ENCODE data around the gene SLC6A17.

Gene SLC6A17

DNA sequence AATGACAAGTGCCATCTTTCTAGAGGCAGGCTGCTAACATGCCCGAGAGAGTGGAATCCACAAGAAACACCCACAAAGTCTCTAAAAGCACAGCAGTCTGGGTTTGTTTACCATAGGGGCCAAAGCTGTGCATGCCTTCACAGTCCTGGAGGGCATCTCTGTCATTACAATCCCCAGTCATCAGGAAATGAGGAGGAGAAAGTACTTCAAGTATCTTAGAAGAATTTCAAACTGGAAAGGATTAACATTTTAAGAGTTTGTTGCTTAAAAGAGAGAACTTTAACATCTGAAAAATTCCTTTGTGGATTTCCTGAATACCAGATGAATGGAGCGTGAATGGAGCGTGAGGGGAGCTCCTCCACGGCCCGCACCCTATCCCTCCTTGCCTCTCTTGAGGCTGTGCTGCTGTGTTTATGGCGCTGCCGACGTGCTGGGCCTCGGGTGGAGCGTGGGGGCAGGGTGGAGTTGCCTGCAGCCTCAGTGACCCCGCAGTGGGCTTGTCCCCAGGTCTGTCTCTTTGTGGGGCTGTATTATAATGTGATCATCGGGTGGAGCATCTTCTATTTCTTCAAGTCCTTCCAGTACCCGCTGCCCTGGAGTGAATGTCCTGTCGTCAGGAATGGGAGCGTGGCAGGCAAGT lies 23.3 kb downstream of the SLC6A17 start:
- no peak for TF ChIP-seq Cebpa-rat (IDR thresholded peaks at IDR 0.05)

DNA sequence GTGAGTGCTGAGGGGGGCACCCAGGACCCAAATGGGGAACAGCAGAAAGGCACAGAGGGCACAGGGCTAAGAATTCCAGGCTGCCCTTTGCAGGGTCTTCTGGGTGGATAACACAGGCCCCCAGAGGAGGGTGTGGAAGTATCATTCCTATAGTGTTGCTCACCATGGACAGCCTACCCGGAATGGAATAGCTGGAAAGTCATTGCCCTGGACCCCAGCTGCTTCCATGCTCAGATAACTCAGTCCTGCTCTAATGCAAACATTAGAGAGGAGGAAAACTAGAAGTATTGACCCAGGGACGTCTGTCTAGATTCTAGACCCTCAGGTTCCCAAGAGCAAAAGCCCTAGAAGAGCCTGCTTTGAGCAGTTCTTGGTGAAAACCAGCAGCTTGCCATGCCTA lies 24.7 kb downstream of the SLC6A17 start:
- Histone ChIP-seq H3K9me3 (replicated peaks in 1 of 11) (no peaks in the 10 kb centered on the region), H3K4me2 (no peak overlapping the region), H3K9ac (no peak overlapping the region), H3K27ac (no peak overlapping the region), H3K27me3 (no peaks in the 10 kb centered on the region), H3K4me3 (no peak overlapping the region), H3K4me1 (peaks cover 0 to 13% (median 6%) of the 10 kb centered on the region in 10 experiments; a peak in 6 of 20 replicates), H4K20me1 (0 out of 22 replicates have a peak, but pooled peaks cover 0 to 11% (median 0%) of the 10 kb centered on the region in 11 experiments), H3K36me3 (no peaks in the 10 kb centered on the region)
- no peak for TF ChIP-seq Cebpa-rat (IDR thresholded peaks at IDR 0.05)

More for the DNA sequence above, 23.3 kb downstream of the SLC6A17 start:
- Histone ChIP-seq H3K27ac (no peak overlapping the region), H3K4me2 (no peak overlapping the region), H3K36me3 (no peaks in the 10 kb centered on the region), H3K27me3 (no peaks in the 10 kb centered on the region), H3K9me3 (replicated peaks in 1 of 11) (no peaks in the 10 kb centered on the region), H3K4me1 (peaks cover 0 to 13% (median 6%) of the 10 kb centered on the region in 10 experiments; a peak in 6 of 20 replicates), H3K9ac (no peak overlapping the region), H3K4me3 (no peak overlapping the region), H4K20me1 (0 out of 22 replicates have a peak, but pooled peaks cover 0 to 11% (median 0%) of the 10 kb centered on the region in 11 experiments)

- Histone ChIP-seq H3K4me3 (no peak overlapping the region), H3K36me3 (no peaks in the 10 kb centered on the region), H4K20me1 (0 out of 22 replicates have a peak, but pooled peaks cover 0 to 11% (median 0%) of the 10 kb centered on the region in 11 experiments), H3K4me1 (peaks cover 0 to 11% (median 6%) of the 10 kb centered on the region in 10 experiments; a peak in 6 of 20 replicates), H3K9ac (no peak overlapping the region), H3K4me2 (peak overlapping the region in 4 of 11 experiments; percentile 9 to 20 (median 14); a peak in 2 of 22 replicates), H3K27me3 (no peaks in the 10 kb centered on the region), H3K9me3 (replicated peaks in 1 of 11) (no peaks in the 10 kb centered on the region), H3K27ac (no peak overlapping the region)
- TF ChIP-seq Cebpa-rat (IDR thresholded peaks at IDR 0.05): no peak
Measured at GRCh38 chr1:110176299-110176956, 26.1 kb downstream of the SLC6A17 start.

DNA sequence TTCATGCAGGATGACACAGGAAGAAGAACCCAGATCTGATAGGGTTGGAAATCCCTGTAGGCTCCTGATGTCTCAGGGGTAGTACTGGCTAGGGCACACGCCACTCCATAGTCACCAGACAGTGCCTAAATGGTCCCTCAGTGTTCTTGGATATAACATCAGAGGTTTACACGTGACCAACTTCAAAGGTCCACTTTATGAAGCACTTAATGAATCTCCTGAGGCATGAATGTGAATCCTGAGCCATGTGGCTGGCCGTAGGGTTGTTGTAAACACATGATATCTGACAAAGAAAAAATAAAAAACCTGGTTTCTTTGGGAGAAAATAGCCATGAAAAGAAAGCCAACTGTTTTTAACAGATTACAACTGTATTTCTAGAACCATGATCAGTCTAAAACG lies 27.5 kb downstream of the SLC6A17 start:
- Histone ChIP-seq H3K4me1 (peaks cover 0 to 11% (median 5%) of the 10 kb centered on the region in 10 experiments; a peak in 5 of 20 replicates), H4K20me1 (0 out of 22 replicates have a peak, but pooled peaks cover 0 to 11% (median 0%) of the 10 kb centered on the region in 11 experiments), H3K4me3 (no peak overlapping the region), H3K9ac (no peak overlapping the region), H3K36me3 (no peaks in the 10 kb centered on the region), H3K27me3 (no peaks in the 10 kb centered on the region), H3K9me3 (replicated peaks in 1 of 11) (no peaks in the 10 kb centered on the region), H3K4me2 (no peak overlapping the region), H3K27ac (no peak overlapping the region)
- TF ChIP-seq Cebpa-rat (IDR thresholded peaks at IDR 0.05): no peak

- Histone ChIP-seq H3K27ac (no peak overlapping the region), H4K20me1 (no peaks in the 10 kb centered on the region; a peak in 3 of 22 replicates), H3K27me3 (no peaks in the 10 kb centered on the region), H3K9me3 (replicated peaks in 1 of 11) (no peaks in the 10 kb centered on the region), H3K9ac (no peak overlapping the region), H3K4me2 (no peak overlapping the region), H3K4me1 (peaks cover 0 to 6% (median 0%) of the 10 kb centered on the region in 10 experiments; a peak in 3 of 20 replicates), H3K36me3 (no peaks in the 10 kb centered on the region), H3K4me3 (no peak overlapping the region)
- TF ChIP-seq Cebpa-rat (IDR thresholded peaks at IDR 0.05): no peak
Measured at GRCh38 chr1:110183642-110184167, 33.4 kb downstream of the SLC6A17 start.

DNA sequence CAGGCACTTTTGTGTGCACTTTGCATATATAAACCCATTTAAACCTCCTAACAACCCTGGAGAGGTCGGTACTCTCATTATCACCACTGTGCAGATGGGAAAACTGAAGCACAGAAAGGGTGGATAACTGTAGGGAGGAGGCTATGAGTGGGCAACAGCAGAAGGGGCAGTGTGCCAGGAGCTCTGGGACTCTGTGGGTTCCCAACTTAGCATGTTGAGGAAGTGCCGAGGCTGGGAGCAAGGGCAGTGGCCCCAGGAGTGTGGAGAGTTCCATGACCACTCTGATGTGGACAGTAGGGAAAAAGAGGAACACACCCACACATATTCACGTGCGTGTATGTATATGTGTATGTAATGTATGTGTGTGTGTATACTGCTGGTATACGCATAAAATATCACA lies 34.2 kb downstream of the SLC6A17 start:
- no peaks in the 10 kb centered on the region for H3K27me3 ChIP-seq
- peaks cover 0 to 3% (median 0%) of the 10 kb centered on the region in 11 experiments; a peak in 4 of 22 replicates for H4K20me1 ChIP-seq
- H3K4me2 ChIP-seq: peak overlapping the region in 1 of 11 experiments; percentile 48; a peak in 1 of 22 replicates

DNA sequence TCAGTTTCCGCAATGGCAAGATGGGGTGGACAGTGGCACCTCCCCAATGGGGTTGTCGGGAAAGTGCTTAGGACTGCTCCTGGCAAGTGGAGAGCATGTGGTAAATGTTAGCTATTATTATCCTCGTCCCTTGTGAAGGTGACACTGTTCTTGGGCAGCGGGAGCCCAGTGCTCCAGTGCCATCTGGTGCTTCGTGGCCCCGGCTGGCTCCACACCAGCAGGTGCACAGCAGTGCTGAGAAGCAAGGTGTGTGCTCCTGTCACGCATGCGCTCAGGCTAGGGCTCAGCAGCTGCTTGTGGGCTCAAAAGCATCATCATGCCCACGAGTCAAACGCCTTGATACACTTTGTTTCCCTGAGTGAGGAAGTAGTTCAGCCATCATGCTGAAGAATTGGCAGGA lies 34.9 kb downstream of the SLC6A17 start:
- Histone ChIP-seq H3K36me3 (no peaks in the 10 kb centered on the region), H3K4me3 (no peak overlapping the region), H3K9me3 (replicated peaks in 1 of 11) (no peaks in the 10 kb centered on the region), H3K27me3 (no peaks in the 10 kb centered on the region), H3K4me1 (peaks cover 0 to 6% (median 0%) of the 10 kb centered on the region in 10 experiments; a peak in 3 of 20 replicates), H4K20me1 (peaks cover 0 to 3% (median 0%) of the 10 kb centered on the region in 11 experiments; a peak in 4 of 22 replicates), H3K4me2 (no peak overlapping the region), H3K9ac (no peak overlapping the region), H3K27ac (no peak overlapping the region)
- TF ChIP-seq Cebpa-rat (IDR thresholded peaks at IDR 0.05): no peak

More for the DNA sequence above, 34.2 kb downstream of the SLC6A17 start:
- no peaks in the 10 kb centered on the region for H3K9me3 ChIP-seq (replicated peaks in 1 of 11)
- TF ChIP-seq Cebpa-rat (IDR thresholded peaks at IDR 0.05): no peak
- no peak overlapping the region for H3K4me3 ChIP-seq
- no peak overlapping the region for H3K9ac ChIP-seq
- peaks cover 0 to 6% (median 0%) of the 10 kb centered on the region in 10 experiments; a peak in 3 of 20 replicates for H3K4me1 ChIP-seq
- H3K36me3 ChIP-seq: no peaks in the 10 kb centered on the region
- no peak overlapping the region for H3K27ac ChIP-seq

DNA sequence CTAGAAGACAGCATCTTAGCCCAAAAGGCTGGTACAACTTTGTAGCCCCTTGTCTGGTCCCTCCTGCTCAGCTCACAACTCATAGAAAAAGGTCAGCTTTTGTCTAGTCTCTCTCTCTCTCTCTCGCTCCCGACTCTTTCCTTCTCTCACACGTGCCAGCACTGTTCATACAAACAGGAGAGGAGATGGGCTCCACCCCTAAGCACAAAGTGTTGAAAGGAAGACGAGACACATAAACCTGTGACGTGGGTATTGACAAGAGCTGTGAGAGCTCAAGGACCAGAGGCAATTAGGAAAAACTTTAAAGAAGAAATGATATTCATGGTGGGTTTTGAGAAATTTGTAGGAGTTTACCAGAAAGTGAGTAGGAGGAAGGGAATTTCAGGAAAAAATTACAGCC lies 36.3 kb downstream of the SLC6A17 start:
- Histone ChIP-seq H4K20me1 (peaks cover 0 to 3% (median 0%) of the 10 kb centered on the region in 11 experiments; a peak in 4 of 22 replicates), H3K4me1 (peaks cover 0 to 6% (median 0%) of the 10 kb centered on the region in 10 experiments; a peak in 3 of 20 replicates), H3K36me3 (no peaks in the 10 kb centered on the region), H3K27me3 (no peaks in the 10 kb centered on the region), H3K9ac (no peak overlapping the region), H3K4me2 (no peak overlapping the region), H3K27ac (no peak overlapping the region), H3K4me3 (no peak overlapping the region), H3K9me3 (replicated peaks in 1 of 11) (no peaks in the 10 kb centered on the region)
- TF ChIP-seq Cebpa-rat (IDR thresholded peaks at IDR 0.05): no peak
